Ovary (tissue), 9 donors: ENCODE measurements around the gene LDLR. TPM values are rescaled to one million over a fixed set of nuclear protein-coding genes. Genes with fewer than 3 reads are reported as not detected.

ENCODE experiments used
- DNase-seq, 5 donors: peaks; one replicate each; pipeline ENCODE4 v3.0.0-alpha.2; 2019 to 2020
- H3K27ac ChIP-seq, 2 donors: fragments of 200-600 bp; one replicate each; pipeline versions ENCODE4 v1.5.1 to v1.8.0; 2019 to 2022
- H3K27me3 ChIP-seq: fragments of 200-600 bp; one replicate; pipeline ENCODE4 v1.8.0; 2022
- H3K36me3 ChIP-seq: fragments of 200-600 bp; sonication (generic); one replicate; pipeline ENCODE4 v1.5.1; 2019
- H3K4me1 ChIP-seq: one replicate; pipeline ENCODE4 v1.8.1; 2013; ENCODE audit warnings: mild to moderate bottlenecking, moderate library complexity; ENCODE audit not compliant: insufficient read depth
- H3K4me3 ChIP-seq: fragments of 200-600 bp; sonication (generic); one replicate; pipeline ENCODE4 v1.5.1; 2017
- H3K9me3 ChIP-seq, 2 donors: fragments of 200-600 bp in 1 of 2; sonication (generic) in 1 of 2; one replicate each; pipeline versions ENCODE4 v1.5.1 to v1.8.1; 2013 to 2019; ENCODE audit warnings: mild to moderate bottlenecking in 1 of 2, moderate library complexity in 1 of 2
- EP300 ChIP-seq: sonication (generic); formaldehyde crosslinking; IDR thresholded peaks from one replicate; pipeline ENCODE4 v1.6.1; 2017; ENCODE audit warnings: antibody characterized with exemption
- POLR2A ChIP-seq: fragments of 450-650 bp; IDR thresholded peaks from one replicate; pipeline ENCODE4 v1.6.1; 2017; ENCODE audit warnings: antibody characterized with exemption, mild to moderate bottlenecking, moderate library complexity
- WGBS, 3 donors: extraction: QIAGEN DNeasy Blood & Tissue Kit in 1 of 3; methylation state at CpG; one replicate each; pipeline versions ENCODE4 v1.1.5 to v1.1.7; 2013 to 2017; 5-methylcytosine and 5-hydroxymethylcytosine counted together
- intact Hi-C, 4 donors: fragments of 100-400 bp; cut with DNase I; formaldehyde crosslinking; loops; one replicate each; pipeline versions ENCODE4 v1.11.0 to v1.15.1; 2022 to 2023
- polyA plus RNA-seq, 2 donors: library from polyadenylated mRNA; stranded (reverse); fragments of 200-250 nt in 1 of 2; fragments of 350-450 nt in 1 of 2; fragmentation: Illumina TruSeq in 1 of 2; extraction: RNeasy Lipid Tissue Mini Kit (QIAGEN cat#74804) in 1 of 2; gene quantifications; one replicate each; pipeline ENCODE4 v1.2.3, GENCODE V29; 2013 to 2014
- total RNA-seq, 7 donors: library from RNA; depleted of rRNA in 2 of 7; stranded (reverse); fragments of >200 nt in 2 of 7; fragmentation: NEBNext Ultra II Directional in 3 of 7; extraction: Animal tissue kit (Norgen Biotek cat#: 25700) in 3 of 7; gene quantifications; one replicate each; pipeline versions ENCODE4 v1.1.0 to v1.2.4, GENCODE V29; 2016 to 2023
- TF ChIP-seq, protein P1 (sequence below), 3 donors: fragments of 450-650 bp in 2 of 3; fragments of 200-600 bp in 1 of 3; IDR thresholded peaks; one replicate each; pipeline versions ENCODE4 v1.5.1 to v1.8.0; 2016 to 2022; ENCODE audit warnings: antibody characterized with exemption in 3 of 3, mild to moderate bottlenecking in 1 of 3
- donor health status: DM: no; HTN: no; CAD: no; lungs with moderate emphysema.
- donor health status: DM: no; HTN: no; CAD: no.
- donor health status: Bipolar disorder and iron deficiency.
- donor health status: DM: yes; HTN: yes; CAD: no.
- donor health status: DM: no; HTN: no; CAD: no.
- donor health status: DM: yes; HTN: yes; CAD: no.

Gene LDLR
- total and polyA plus RNA-seq, 9 donors = 31.1 to 436 (median 141) TPM

- DNase-seq = no peak
- no peak overlapping the region for H3K4me3 ChIP-seq
- H3K27me3 ChIP-seq = no peaks in the 10 kb centered on the region
- H3K36me3 ChIP-seq = no peaks in the 10 kb centered on the region
- H3K9me3 ChIP-seq = no peaks in the 10 kb centered on the region
- 77 to 96% (median 93%) methylated on average over 4 of the region's 4 CpGs for WGBS, 3 donors
- intact Hi-C loops = no loop called here
- peaks cover 6% of the 10 kb centered on the region for H3K4me1 ChIP-seq
- H3K27ac ChIP-seq = no peak overlapping the region
- no peak for TF ChIP-seq POLR2A
- no peak for TF ChIP-seq EP300
- TF ChIP-seq, protein P1, sequence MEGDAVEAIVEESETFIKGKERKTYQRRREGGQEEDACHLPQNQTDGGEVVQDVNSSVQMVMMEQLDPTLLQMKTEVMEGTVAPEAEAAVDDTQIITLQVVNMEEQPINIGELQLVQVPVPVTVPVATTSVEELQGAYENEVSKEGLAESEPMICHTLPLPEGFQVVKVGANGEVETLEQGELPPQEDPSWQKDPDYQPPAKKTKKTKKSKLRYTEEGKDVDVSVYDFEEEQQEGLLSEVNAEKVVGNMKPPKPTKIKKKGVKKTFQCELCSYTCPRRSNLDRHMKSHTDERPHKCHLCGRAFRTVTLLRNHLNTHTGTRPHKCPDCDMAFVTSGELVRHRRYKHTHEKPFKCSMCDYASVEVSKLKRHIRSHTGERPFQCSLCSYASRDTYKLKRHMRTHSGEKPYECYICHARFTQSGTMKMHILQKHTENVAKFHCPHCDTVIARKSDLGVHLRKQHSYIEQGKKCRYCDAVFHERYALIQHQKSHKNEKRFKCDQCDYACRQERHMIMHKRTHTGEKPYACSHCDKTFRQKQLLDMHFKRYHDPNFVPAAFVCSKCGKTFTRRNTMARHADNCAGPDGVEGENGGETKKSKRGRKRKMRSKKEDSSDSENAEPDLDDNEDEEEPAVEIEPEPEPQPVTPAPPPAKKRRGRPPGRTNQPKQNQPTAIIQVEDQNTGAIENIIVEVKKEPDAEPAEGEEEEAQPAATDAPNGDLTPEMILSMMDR (IDR thresholded peaks at IDR 0.05) = no peak
Observed at GRCh38 chr19:11045536-11045935, 43.7 kb upstream of the LDLR start.

DNA sequence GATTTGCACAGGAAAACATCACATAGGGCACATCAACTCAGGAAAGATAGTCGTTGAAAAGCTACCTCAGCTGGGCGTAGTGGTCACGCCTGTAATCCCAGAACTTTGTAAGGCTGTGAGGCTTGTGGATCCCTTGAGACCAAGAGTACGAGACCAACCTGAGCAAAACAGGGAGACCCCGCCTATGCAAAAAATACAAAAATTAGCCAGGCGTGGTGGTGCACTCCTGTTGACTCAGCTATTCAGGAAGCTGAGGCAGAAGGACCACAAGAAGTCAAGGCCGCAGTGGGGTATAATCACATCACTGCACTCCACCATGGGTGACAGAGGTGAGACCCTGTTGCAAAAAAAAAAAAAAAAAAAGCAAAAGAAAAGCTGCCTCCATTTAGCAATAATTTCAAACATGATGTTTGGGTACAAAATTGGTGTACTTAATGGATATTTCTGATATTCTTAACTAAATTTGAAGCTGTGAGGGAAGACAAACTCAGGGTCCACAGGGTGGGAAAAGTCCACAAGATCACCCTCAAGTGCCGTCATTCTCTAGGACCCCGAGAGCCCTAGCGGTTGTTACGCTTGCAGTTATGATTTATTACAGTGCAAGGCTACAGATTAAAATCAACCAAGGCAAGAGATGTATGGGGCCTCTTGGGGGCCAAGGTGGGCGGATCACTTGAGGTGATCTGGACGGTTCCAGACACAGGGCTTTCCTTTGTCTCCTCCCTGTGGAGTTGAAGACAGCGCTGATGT is 42.5 kb upstream of the LDLR start:
- TF ChIP-seq POLR2A (no peak), EP300 (no peak)
- TF ChIP-seq, protein P1 (IDR thresholded peaks at IDR 0.05) = no peak
- DNase-seq = no peak
- H3K9me3 ChIP-seq = no peaks in the 10 kb centered on the region
- WGBS, 3 donors = 91 to 95% (median 95%) methylated on average over 14 of the region's 14 CpGs
- intact Hi-C loops = no loop called here
- H3K4me3 ChIP-seq = no peak overlapping the region
- H3K27me3 ChIP-seq = no peaks in the 10 kb centered on the region
- H3K4me1 ChIP-seq = peaks cover 6% of the 10 kb centered on the region
- H3K27ac ChIP-seq = no peak overlapping the region
- no peaks in the 10 kb centered on the region for H3K36me3 ChIP-seq

GRCh38 chr19:11047866-11048265 is 41.4 kb upstream of the LDLR start:
- H3K9me3 ChIP-seq = no peaks in the 10 kb centered on the region
- H3K4me3 ChIP-seq = no peak overlapping the region
- WGBS, 3 donors = 91 to 98% (median 94%) methylated on average over 4 of the region's 4 CpGs
- H3K36me3 ChIP-seq = no peaks in the 10 kb centered on the region
- intact Hi-C loops = no loop called here
- no peaks in the 10 kb centered on the region for H3K27me3 ChIP-seq
- H3K27ac ChIP-seq = no peak overlapping the region
- no peak for DNase-seq
- TF ChIP-seq, protein P1 (IDR thresholded peaks at IDR 0.05) = no peak
- TF ChIP-seq POLR2A = no peak
- peaks cover 6% of the 10 kb centered on the region for H3K4me1 ChIP-seq

- no peaks in the 10 kb centered on the region for H3K27me3 ChIP-seq
- H3K9me3 ChIP-seq = no peaks in the 10 kb centered on the region
- H3K27ac ChIP-seq = no peak overlapping the region
- H3K4me3 ChIP-seq = no peak overlapping the region
- no peak for DNase-seq
- no peaks in the 10 kb centered on the region for H3K36me3 ChIP-seq
- TF ChIP-seq, protein P1 (IDR thresholded peaks at IDR 0.05) = no peak
- no peak for TF ChIP-seq POLR2A
- no peak for TF ChIP-seq EP300
- whole genome bisulfite sequencing, 3 donors = 86 to 92% (median 87%) methylated on average over 9 of the region's 9 CpGs
- H3K4me1 ChIP-seq = no peaks in the 10 kb centered on the region
- intact Hi-C loops = loop anchor here in 1 of 4 donors (5.0 kb wide), 1 partner anchor 57 kb away; no protein-coding TSS in a partner anchor
Observed at GRCh38 chr19:11050323-11051114, 38.7 kb upstream of the LDLR start.
